ENCODE measurements around the gene SLC38A9.

DNA sequence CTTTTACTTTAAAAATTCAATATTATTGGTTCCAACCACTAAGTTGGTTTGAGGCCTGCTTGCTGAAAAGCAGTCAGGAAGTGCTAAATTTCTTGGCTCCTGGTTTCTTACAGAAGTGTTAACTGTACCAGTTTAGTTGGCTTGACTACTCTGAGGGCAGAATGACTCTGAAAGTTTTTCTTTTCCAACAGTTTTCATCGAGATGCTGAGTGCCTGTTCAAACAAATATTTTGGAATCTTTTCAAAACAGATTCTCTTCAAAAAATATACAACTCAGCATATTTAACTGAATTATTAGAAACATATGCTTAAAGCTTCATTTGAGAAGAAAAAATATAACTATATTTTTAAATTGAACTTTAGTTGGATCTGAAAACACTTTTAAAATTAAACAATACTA is 37.0 kb downstream of the SLC38A9 start:
- no peak for TF ChIP-seq POLR2A (IDR thresholded peaks at IDR 0.05; ENCODE audit: control extremely low read depth in 1 of 2, low read depth in 2 of 2, low read length in 2 of 2)
- no peak for TF ChIP-seq EGR1 (IDR thresholded peaks at IDR 0.05; ENCODE audit: borderline replicate concordance, low read depth, low read length)
- TF ChIP-seq, protein P1, sequence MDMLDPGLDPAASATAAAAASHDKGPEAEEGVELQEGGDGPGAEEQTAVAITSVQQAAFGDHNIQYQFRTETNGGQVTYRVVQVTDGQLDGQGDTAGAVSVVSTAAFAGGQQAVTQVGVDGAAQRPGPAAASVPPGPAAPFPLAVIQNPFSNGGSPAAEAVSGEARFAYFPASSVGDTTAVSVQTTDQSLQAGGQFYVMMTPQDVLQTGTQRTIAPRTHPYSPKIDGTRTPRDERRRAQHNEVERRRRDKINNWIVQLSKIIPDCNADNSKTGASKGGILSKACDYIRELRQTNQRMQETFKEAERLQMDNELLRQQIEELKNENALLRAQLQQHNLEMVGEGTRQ (IDR thresholded peaks at IDR 0.05; ENCODE audit: low read length), result no peak
- TF ChIP-seq EZH2 (IDR thresholded peaks at IDR 0.05; ENCODE audit: low read depth, low read length, severe bottlenecking), result no peak
- TF ChIP-seq YY1 (IDR thresholded peaks at IDR 0.05; ENCODE audit: low read depth, low read length), result no peak

All from H1 (cell line).